GM19324 (cell line): Measurements from ENCODE around the gene CLBA1.

ENCODE experiments used
- ATAC-seq: cut with Tn5 transposase; IDR thresholded peaks from one replicate; pipeline ENCODE4 v1.9.1; 2021; ENCODE audit warnings: mild to moderate bottlenecking, moderate library complexity; ENCODE audit not compliant: unreplicated experiment, low FRiP score

Gene CLBA1

DNA sequence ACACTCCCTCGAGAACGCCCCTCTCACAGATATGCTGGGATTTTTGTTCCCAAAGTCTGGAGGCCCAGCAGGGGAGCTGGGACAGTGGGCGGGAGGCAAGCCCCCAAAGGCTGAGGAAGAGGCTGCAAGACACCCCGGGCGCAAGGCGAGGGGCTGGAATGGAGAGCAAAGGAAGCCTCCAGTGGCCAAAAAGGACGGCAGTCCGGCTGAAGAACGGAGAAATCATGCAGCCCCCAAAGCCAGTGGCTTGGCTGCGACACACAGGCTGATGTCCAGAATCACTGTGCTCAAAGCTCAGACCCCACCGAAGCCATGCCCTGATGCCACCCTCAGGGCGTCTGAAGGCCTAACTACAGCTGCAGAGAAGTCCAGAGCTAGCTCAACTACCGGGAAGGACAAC is 10.9 kb downstream of the CLBA1 start:
- no peak for ATAC-seq

GRCh38 chr14:104998801-104999200 is 13.2 kb downstream of the CLBA1 start:
- ATAC-seq, result no peak

GRCh38 chr14:104999361-104999760 is 13.8 kb downstream of the CLBA1 start:
- no peak for ATAC-seq

GRCh38 chr14:105005329-105005928 is 19.8 kb downstream of the CLBA1 start:
- no peak for ATAC-seq

GRCh38 chr14:105005929-105006830 is 20.6 kb downstream of the CLBA1 start:
- ATAC-seq, result no peak

- ATAC-seq, result no peak
Measured at GRCh38 chr14:105006831-105007592, 21.4 kb downstream of the CLBA1 start.

- ATAC-seq, result no peak
Measured at GRCh38 chr14:105007593-105008264, 22.1 kb downstream of the CLBA1 start.

DNA sequence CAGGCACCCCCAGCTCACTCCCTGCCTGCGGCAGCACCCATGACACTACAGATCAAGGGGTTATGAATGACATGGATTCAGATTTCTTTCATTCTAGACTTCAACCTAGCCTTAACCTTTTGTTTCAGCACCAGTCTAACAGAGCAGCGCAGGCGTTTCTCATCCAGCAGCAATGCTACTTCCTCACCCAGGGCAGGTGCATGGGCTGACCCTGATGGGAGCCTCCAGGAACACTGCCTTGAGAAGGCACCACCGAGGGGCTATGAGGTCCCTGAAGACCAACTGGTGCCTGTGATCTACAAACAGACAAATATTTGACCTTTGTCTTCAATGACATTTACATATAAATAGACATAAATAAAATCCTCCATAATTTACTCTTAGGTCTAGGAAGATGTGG is 24.5 kb downstream of the CLBA1 start:
- ATAC-seq, result no peak

- no peak for ATAC-seq
Measured at GRCh38 chr14:105010891-105011291, 25.3 kb downstream of the CLBA1 start.

GRCh38 chr14:105011312-105011990 is 25.9 kb downstream of the CLBA1 start:
- ATAC-seq, result no peak

DNA sequence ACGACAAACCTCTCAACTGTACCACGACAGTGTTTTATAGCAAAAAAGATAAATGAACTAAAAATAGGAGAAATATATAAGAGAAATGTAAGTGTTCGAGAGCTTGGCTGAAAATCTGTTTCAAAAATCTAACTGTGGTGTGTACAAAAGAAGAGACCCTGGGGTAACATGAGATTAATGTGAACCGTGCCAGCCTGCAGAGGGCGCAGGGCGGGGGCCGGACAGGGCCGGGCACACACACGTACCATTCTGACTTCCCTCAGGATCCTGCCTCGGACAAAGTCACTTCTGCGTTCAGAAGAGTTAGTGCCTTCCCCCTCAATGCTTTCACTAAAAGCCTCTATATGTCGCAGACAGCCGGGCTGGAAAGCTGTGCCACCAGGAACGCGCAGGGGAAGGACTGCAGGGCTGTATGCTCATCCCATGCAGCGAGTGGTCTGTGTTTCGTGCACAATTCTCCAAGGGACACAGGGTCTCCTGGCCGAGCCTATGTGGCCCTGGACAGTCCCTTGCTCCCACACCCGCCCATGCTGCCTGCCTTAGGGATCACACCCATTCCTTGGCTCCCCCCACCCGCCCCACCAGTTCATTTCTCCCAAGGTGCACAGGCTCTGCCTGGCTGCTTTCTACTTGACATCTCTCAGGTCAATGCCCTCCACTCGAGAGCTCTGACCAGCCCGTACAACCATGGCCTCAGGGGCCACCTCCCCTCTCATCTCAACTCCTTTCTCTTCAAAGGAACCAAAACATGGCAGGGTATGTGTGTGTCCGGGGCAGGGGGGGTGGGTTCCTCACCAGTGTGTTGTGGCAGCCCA is 26.8 kb downstream of the CLBA1 start:
- no peak for ATAC-seq

GRCh38 chr14:105013150-105013785 is 27.7 kb downstream of the CLBA1 start:
- no peak for ATAC-seq

DNA sequence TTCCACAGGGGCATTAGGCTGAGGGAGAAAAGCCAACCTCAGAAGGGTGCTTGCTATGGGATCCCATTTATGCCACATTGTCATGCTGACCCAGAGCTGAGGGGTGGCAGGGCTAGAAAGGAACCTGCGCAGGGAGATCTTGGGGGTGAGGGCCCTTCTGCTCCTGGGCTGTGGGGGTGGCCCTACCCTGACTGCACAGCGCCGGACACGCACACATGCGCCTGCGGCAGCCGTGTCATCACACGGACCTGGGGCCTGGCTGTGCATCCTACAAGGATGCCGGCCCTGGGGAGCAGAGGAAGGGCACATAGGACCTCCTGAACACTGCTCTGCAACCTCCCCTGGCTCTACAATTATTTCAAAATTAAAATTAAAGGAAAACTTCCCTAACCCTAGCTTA is 28.4 kb downstream of the CLBA1 start:
- ATAC-seq, result no peak

GRCh38 chr14:105014631-105015030 is 29.0 kb downstream of the CLBA1 start:
- no peak for ATAC-seq

GRCh38 chr14:105015242-105015641 is 29.7 kb downstream of the CLBA1 start:
- no peak for ATAC-seq

DNA sequence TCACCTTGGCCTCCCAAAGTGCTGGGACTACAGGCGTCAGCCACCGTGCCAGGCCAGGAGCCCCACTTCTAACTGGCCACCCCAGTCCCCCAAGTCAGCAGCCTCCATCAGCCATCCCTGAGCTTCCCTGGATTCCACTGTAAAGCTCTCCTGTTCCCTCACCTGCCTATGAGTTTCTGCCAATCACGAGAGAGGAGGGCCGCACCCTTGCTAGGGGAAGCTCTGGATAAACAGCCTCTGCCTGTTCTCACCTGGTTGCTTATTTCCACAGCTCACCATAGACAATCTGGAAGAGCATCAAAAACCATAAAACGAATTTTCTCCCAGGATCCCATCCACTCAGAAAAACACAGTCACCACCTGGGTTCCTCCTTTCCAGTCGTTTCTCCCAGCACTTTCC is 30.3 kb downstream of the CLBA1 start:
- no peak for ATAC-seq

GRCh38 chr14:105018414-105018813 is 32.8 kb downstream of the CLBA1 start:
- ATAC-seq, result no peak

DNA sequence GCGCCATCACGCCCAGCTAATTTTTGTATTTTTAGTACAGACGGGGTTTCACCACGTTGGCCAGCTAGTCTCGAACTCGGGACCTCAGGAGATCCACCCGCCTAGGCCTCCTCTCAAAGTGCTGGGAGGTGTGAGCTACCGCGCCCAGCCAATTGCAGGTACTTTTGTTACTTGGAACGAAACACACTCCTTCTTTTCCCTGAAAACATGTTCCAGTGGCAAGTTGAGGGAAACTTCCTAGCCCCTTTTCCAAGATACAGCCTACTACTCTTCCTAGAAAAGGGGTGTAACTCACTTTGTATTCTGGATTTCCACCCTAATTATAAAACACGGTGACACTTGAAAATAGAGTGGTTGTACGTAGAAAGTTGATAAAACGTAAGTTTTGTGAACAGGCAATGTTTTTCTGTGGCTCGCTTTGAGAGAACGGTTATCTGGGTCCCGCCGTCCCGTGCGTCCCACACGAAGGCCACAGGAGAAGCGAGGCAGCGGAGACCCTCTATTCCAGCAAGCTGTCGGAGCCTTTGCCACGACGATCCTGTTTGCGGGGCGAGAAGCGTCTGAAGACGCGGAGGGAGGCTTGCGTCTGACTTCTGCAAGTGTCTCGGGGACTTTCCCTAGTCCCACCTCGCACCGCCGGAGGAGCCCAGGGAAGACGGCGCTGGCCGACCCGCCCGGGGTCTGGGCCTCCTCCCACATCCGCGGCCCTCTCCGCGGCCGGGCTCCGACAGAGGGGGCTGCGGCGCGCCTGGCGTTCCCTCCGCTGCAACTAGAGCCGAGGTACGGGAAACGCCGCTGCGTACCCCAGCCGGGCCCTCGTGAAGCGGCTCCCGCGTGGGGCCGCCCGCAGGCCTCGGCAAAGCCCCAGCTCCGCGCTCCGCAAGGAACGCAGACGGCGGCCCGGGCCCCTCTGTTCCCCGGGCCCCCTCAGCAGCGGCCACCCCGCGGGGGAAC is 34.5 kb downstream of the CLBA1 start:
- peak; percentile 26 for ATAC-seq
